Raji (cell line): ENCODE measurements around the gene IL4I1.

Experiments
- POLR2A ChIP-seq: IDR thresholded peaks from 2 replicates; pipeline ENCODE4 v1.6.1; 2011; ENCODE audit warnings: low read depth, low read length, control low read depth; ENCODE audit not compliant: insufficient read depth

IL4I1 gene

GRCh38 chr19:49877879-49878743 is 18.6 kb downstream of the IL4I1 start:
- no peak; the same call in 1 of the 2 replicates for TF ChIP-seq POLR2A

DNA sequence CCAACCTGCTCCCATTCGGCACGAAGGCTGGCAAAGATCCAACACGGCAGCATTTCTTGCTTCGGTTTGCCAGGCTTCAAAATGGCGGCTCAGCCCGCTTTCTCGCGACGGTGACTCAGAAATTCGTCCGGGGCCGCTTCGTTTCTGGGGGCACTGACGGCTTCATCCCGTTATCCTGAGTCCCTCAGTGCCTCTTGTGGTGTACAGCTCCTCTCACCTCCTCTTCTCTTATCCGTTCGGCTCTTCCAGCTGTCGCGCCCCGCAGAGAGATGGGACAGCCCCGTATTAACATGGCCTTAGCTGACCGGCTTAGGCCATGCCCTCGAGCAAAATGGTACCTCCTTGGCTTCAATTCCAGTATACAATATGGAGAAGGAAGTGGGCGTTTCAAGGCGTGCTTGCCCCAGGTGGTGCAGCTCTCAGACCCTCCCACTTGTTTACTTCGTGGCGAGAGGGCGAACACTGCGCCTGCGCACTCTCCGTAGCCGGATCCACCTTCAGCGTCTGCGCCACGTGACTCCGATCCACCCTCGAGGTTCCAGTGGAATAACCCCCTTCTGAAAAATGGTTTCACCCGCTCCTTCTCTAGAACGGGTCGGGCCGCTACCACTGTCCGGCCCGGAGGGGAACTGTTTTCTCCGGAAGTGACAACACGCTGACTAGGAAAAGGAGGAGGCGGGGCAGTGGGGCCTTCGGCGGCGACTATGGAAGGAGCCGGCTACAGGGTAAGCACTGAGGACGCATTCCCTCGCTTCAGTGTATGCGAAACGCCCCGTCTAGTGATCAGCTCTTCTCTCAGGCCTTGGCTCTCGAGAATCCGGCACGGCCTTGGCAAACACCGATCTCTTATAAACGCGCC is 19.4 kb downstream of the IL4I1 start, which contains the start of the genes AKT1S1 and TBC1D17:
AKT1S1 (minus strand) TSS at position 336 of the 859 bp plus-strand sequence. CDS start 4,060 bp downstream, outside the sequence.
TBC1D17 (plus strand) TSS at position 683 of the 859 bp plus-strand sequence; CDS start at position 705, 22 bp downstream.
- TF ChIP-seq POLR2A = peak; percentile 77; the same call in 1 of the 2 replicates

- peak; percentile 64 for TF ChIP-seq POLR2A
Measured at GRCh38 chr19:49876422-49877019, 20.2 kb downstream of the IL4I1 start.

GRCh38 chr19:49875857-49876421 is 20.7 kb downstream of the IL4I1 start:
- peak; percentile 62; the same call in 1 of the 2 replicates for TF ChIP-seq POLR2A

GRCh38 chr19:49875177-49875576 is 21.5 kb downstream of the IL4I1 start:
- no peak for TF ChIP-seq POLR2A

DNA sequence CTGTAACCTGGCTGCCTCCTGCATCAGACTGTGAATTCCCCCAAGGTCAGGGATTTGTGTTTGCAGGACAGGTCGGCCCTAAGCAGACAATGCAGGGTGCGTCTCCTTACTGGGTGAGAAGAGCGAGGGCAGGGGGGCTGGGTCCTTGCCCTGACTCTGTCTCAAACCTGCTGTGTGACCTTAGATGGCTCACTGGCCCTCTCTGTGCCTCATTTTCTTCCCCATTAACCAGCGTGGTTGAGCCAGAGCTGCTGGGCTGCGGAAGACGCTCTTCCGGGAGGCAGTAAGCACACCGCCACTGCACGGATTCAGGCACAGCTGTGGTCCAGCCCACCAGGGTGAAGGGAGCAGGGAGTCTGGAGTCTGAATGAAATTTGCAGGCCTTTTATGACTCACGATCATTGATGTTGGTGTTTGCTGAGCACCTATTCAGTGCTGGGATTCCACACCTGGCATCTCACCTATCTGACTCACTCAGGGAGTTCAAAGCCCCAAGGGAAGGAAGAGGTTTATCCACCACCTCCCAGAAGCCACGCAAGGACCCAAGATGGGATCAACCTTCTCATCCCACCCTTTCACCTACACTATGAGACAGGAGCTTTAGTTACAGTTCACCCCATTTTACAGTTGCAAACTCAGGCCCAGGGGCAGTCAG is 22.1 kb downstream of the IL4I1 start:
- no peak for TF ChIP-seq POLR2A

DNA sequence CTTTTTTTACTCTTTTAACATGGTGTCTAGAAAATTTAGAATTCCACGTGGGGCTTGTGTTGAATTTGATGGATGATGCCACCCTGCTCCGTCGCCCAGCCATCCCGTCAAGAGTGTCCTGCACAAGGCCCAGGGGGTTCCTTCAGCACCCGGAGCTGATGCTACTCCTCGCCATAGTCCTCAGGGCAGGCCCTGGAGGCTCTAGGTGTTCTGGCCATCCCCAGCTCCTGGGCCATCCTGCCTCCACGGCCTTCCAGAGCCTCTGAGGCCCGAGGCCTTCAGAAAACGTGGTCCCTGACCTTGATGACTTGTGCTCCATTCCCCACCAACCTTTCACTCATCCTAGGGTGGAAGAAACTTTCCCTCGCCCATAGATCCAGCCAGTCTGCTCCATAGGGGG is 22.9 kb downstream of the IL4I1 start:
- no peak for TF ChIP-seq POLR2A

DNA sequence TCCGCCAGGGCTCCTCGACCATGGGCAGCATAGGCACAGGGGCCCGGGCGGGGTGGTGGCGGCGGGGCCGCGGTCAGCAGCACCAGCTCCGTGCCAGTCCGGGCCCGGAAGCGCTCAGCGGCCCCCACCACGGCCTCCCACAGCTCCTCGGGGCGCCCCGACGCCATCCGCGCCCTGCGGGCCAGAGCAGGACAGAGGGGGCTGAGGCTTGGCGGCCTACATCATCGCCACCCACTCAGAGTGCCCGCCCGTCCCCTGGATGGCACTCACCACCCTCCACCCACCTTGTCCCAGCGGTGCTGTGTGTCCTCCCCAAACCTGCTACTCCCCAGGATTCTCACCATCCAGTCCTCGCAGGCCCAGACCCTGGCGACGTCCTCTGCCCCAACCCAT is 23.6 kb downstream of the IL4I1 start:
- no peak for TF ChIP-seq POLR2A

DNA sequence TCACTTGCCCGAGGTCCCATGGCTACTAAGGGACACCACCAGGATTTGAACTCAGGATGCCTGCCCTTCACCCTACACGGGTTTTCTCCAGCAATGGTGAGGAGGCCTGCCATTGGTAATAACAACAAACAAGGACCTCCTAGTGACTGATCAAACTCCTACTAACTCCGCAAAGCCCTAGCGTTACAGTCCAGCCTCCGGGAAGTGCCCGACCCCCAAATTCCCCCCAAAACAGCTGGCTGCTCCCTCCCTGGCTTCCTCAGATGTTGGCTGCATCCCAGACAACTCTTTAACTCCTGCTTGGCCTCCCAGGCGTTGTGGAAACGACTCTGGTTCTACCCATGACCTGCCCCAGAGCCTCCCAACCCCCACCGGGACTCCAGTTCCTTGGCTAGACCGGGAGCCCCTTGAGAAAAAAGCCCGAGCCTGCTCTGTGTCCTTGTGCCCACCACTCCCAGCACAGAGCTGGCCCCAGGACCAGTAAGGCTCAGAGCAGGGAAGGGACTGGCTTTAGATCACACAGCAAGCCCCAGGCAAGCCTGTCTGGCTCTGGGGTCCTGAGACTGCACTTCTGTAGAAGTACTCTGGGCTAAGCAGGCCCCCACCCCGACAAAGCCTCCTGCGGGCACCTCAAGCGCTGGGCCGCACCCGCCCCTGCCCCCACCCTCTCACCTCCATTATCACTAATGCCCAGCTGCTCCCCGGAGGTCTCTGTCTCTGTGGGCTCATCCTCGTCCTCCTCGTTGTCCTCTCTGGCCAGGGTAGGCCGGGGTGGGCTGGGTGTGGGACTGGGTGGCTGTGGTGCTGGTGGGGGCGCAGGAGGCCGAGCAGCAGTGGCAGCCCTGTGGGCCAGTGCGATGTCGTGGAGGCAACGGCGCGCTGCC is 24.2 kb downstream of the IL4I1 start:
- no peak for TF ChIP-seq POLR2A

DNA sequence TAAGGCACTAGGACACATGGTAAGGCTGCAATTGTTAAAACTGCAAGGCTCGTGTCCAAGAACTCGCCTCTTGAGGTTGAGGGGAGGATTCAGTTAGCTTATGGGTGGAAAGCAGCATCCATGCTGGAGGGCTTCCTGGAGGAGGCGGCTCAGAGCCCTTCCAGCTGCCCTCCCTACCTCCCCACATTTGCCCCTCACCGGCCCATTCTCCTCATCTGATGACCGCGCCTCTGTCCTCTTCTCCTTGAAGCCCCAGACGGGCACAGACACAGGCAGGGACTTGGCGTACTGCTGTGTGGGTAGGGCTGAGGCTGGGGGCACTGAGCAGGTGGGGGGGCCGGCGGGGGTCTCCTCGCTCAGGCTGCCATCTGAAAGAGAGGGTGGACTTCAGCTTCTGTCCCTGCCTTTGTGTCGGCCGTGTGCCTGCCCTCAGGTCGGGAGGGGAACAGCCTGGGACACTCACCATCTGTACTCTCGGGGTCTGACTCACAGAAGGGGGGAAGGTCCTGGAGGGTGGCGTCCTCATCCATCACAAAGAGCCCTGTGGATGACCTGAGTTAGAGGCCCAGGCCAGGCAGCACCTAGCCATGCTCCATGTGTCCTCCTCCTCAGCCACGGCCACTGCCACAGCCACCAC is 25.2 kb downstream of the IL4I1 start:
- no peak for TF ChIP-seq POLR2A

- no peak for TF ChIP-seq POLR2A
Measured at GRCh38 chr19:49870309-49870901, 26.3 kb downstream of the IL4I1 start.

- peak; percentile 66; the same call in 1 of the 2 replicates for TF ChIP-seq POLR2A
Measured at GRCh38 chr19:49869484-49870308, 27.0 kb downstream of the IL4I1 start.

DNA sequence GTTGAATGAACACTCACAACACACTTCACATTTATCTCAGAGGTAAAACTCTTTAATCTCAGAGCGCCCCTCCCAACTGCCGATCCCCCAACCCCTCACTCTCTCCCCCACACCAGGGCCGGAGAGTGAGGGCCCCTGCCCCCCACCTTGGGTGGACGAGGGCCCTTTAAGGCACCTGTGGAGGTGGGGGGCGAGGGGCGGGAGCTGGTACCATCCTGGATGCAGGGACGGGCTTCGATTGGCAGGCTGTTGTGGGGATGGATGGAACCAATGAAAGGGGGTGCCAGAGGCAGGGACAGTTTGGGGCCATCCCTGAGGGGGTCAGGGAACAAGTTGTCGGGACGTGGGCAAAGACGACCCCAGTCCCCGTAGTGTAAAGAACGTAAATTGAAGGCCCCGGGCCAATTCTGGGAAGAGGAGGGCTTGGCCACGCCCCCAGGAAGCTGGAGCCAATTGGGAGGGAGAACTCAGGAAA is 27.6 kb downstream of the IL4I1 start:
- TF ChIP-seq POLR2A = no peak
